Suprapubic skin (tissue), 4 donors: ENCODE results near the gene KRTAP5-5. TPM values are rescaled to one million over a fixed set of nuclear protein-coding genes. Genes with fewer than 3 reads are reported as not detected.
A peak's percentile ranks its signal among the peaks of the same experiment; 100 is the strongest.

Source experiments
- DNase-seq, 2 donors: peaks; one replicate each; pipeline ENCODE4 v3.0.0-alpha.2; 2019; ENCODE audit warnings: low spot score in 2 of 2
- H3K27ac ChIP-seq: fragments of 200-600 bp; sonication (generic); one replicate; pipeline ENCODE4 v1.5.1; 2019
- H3K27me3 ChIP-seq: fragments of 200-600 bp; sonication (generic); one replicate; pipeline ENCODE4 v1.5.1; 2019
- H3K36me3 ChIP-seq: fragments of 200-600 bp; sonication (generic); one replicate; pipeline ENCODE4 v1.5.1; 2019
- H3K4me1 ChIP-seq: fragments of 200-600 bp; sonication (generic); one replicate; pipeline ENCODE4 v1.5.1; 2019
- H3K4me3 ChIP-seq: fragments of 200-600 bp; sonication (generic); one replicate; pipeline ENCODE4 v1.5.1; 2019; ENCODE audit warnings: mild to moderate bottlenecking
- H3K9me3 ChIP-seq: fragments of 200-600 bp; sonication (generic); one replicate; pipeline ENCODE4 v1.5.1; 2019
- CTCF ChIP-seq, 2 donors: fragments of 200-600 bp in 1 of 2; fragments of 450-650 bp in 1 of 2; sonication (generic) in 1 of 2; IDR thresholded peaks; one replicate each; pipeline ENCODE4 v1.5.1; 2016 to 2019; ENCODE audit warnings: antibody characterized with exemption in 2 of 2, mild to moderate bottlenecking in 1 of 2, moderate library complexity in 1 of 2
- EP300 ChIP-seq: sonication (generic); formaldehyde crosslinking; IDR thresholded peaks from one replicate; pipeline ENCODE4 v1.6.1; 2017; ENCODE audit warnings: antibody characterized with exemption
- POLR2A ChIP-seq, 2 donors: fragments of 450-650 bp; IDR thresholded peaks; one replicate each; pipeline ENCODE4 v1.6.1; 2017; ENCODE audit warnings: antibody characterized with exemption in 2 of 2, mild to moderate bottlenecking in 2 of 2, moderate library complexity in 2 of 2
- POLR2AphosphoS5 ChIP-seq, 3 donors: sonication (generic); formaldehyde crosslinking; IDR thresholded peaks; one replicate each; pipeline ENCODE4 v1.6.1; 2017; ENCODE audit warnings: antibody characterized with exemption in 3 of 3
- WGBS: methylation state at CpG from one replicate; pipeline ENCODE4 v1.1.5; 2018; 5-methylcytosine and 5-hydroxymethylcytosine counted together
- total RNA-seq, 4 donors: library from RNA; depleted of rRNA; stranded (reverse); fragments of >200 nt; gene quantifications; one replicate each; pipeline ENCODE4 v1.1.0, GENCODE V29; 2016

Gene KRTAP5-5
- total RNA-seq, 4 donors from 2014 or later: 0.79 to 2.7 (median 1.2) TPM; not detected in 1

GRCh38 chr11:1673446-1674172, 44.0 kb downstream of the KRTAP5-5 start:
- TF ChIP-seq POLR2A (IDR thresholded peaks at IDR 0.05): no peak
- no peak for TF ChIP-seq POLR2AphosphoS5 (IDR thresholded peaks at IDR 0.05)
- no peak for TF ChIP-seq EP300
- no peak for TF ChIP-seq CTCF (IDR thresholded peaks at IDR 0.05)
- Histone ChIP-seq H3K9me3 (no peaks in the 10 kb centered on the region), H3K4me3 (no peak overlapping the region), H3K27me3 (peaks cover 63% of the 10 kb centered on the region), H3K4me1 (no peaks in the 10 kb centered on the region), H3K36me3 (no peaks in the 10 kb centered on the region), H3K27ac (no peak overlapping the region)
- no peak for DNase-seq
- 67% methylated on average over 11 of the region's 11 CpGs for WGBS

GRCh38 chr11:1674173-1675131, 44.9 kb downstream of the KRTAP5-5 start:
- H3K27me3 ChIP-seq: peaks cover 56% of the 10 kb centered on the region
- WGBS: 64% methylated on average over 18 of the region's 21 CpGs
- no peaks in the 10 kb centered on the region for H3K36me3 ChIP-seq
- no peak overlapping the region for H3K27ac ChIP-seq
- no peak for DNase-seq
- no peaks in the 10 kb centered on the region for H3K4me1 ChIP-seq
- TF ChIP-seq POLR2AphosphoS5 (IDR thresholded peaks at IDR 0.05): no peak
- no peak for TF ChIP-seq EP300
- no peak for TF ChIP-seq CTCF (IDR thresholded peaks at IDR 0.05)
- TF ChIP-seq POLR2A (IDR thresholded peaks at IDR 0.05): no peak
- no peak overlapping the region for H3K4me3 ChIP-seq
- H3K9me3 ChIP-seq: no peaks in the 10 kb centered on the region

- Histone ChIP-seq H3K27ac (no peak overlapping the region), H3K4me3 (no peak overlapping the region), H3K9me3 (no peaks in the 10 kb centered on the region), H3K27me3 (peaks cover 54% of the 10 kb centered on the region), H3K4me1 (no peaks in the 10 kb centered on the region), H3K36me3 (no peaks in the 10 kb centered on the region)
- TF ChIP-seq EP300 (no peak), CTCF (IDR thresholded peaks at IDR 0.05) (no peak), POLR2AphosphoS5 (IDR thresholded peaks at IDR 0.05) (no peak), POLR2A (IDR thresholded peaks at IDR 0.05) (no peak)
- 70% methylated on average over 11 of the region's 11 CpGs for WGBS
- no peak for DNase-seq
Observed at GRCh38 chr11:1675536-1676228, 46.1 kb downstream of the KRTAP5-5 start.

GRCh38 chr11:1676229-1676740, 46.7 kb downstream of the KRTAP5-5 start:
- Histone ChIP-seq H3K27ac (no peak overlapping the region), H3K36me3 (no peaks in the 10 kb centered on the region), H3K27me3 (peaks cover 59% of the 10 kb centered on the region), H3K9me3 (no peaks in the 10 kb centered on the region), H3K4me1 (no peaks in the 10 kb centered on the region), H3K4me3 (no peak overlapping the region)
- WGBS: 89% methylated on average over 7 of the region's 7 CpGs
- peak in 1 of 2 donors; percentile 57 for DNase-seq
- TF ChIP-seq POLR2AphosphoS5 (IDR thresholded peaks at IDR 0.05): no peak
- no peak for TF ChIP-seq EP300
- no peak for TF ChIP-seq CTCF (IDR thresholded peaks at IDR 0.05)
- no peak for TF ChIP-seq POLR2A (IDR thresholded peaks at IDR 0.05)
